NCI-H146 treated with DMSO at 0.1 percent for 48 hours (cell line): ENCODE results near the gene ATG9A.

Source experiments
- DNase-seq: peaks from one replicate; lab custom pipeline; 2025; ENCODE audit not compliant: unreplicated experiment; lab: John Stamatoyannopoulos, UW

ATG9A gene

DNA sequence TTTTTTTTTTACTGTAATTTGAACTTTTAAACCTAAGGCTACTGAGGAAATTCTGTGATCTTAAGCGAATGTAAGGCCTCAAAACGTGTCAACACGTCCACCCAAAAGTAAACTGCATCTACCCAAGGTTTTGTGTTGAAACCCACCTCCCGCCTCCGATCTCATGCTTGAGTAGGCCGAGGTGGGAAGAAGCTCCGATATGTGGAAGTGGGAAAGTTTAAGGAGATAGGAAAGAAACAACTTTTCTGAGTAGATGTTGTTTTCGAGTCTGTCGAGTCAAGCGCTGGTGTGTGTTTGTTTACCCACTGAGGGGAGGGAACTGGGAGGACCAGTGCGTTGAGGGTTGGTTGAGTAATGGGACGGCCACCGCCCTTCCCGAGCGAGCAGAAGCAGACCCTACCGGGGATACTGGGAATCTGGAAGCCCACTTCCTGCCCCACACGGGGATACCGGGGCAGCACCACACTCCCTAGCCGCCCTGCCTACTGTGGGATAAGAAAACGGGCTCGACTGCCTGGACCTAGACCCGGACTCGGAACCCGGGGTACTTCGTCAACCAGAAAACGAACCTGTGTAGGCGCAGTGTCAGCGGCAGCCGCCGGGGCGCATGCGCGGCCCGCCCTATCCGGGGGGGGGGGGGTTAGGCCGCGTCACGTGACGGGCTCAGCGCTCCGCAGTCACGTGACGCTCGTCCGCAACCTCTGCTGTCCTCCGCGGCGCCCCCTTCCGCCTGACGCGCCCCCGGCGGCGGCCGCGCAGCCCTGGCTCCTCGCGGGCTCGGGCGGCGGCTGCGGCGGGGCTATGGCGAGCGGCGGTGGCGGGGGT lies 51.7 kb downstream of the ATG9A start, which contains the start of gene RETREG2:
TSS of gene RETREG2 (plus strand) at position 724 of the 825 bp plus-strand sequence. CDS start at position 802, 78 bp downstream.
- DNase-seq = peak; percentile 64

GRCh38 chr2:219176818-219177551 lies 52.5 kb downstream of the ATG9A start, which contains the start of gene CNPPD1:
TSS of gene CNPPD1 (minus strand) at chr2:219176925. CDS start at chr2:219176828, 97 bp downstream.
- peak; percentile 64 for DNase-seq

DNA sequence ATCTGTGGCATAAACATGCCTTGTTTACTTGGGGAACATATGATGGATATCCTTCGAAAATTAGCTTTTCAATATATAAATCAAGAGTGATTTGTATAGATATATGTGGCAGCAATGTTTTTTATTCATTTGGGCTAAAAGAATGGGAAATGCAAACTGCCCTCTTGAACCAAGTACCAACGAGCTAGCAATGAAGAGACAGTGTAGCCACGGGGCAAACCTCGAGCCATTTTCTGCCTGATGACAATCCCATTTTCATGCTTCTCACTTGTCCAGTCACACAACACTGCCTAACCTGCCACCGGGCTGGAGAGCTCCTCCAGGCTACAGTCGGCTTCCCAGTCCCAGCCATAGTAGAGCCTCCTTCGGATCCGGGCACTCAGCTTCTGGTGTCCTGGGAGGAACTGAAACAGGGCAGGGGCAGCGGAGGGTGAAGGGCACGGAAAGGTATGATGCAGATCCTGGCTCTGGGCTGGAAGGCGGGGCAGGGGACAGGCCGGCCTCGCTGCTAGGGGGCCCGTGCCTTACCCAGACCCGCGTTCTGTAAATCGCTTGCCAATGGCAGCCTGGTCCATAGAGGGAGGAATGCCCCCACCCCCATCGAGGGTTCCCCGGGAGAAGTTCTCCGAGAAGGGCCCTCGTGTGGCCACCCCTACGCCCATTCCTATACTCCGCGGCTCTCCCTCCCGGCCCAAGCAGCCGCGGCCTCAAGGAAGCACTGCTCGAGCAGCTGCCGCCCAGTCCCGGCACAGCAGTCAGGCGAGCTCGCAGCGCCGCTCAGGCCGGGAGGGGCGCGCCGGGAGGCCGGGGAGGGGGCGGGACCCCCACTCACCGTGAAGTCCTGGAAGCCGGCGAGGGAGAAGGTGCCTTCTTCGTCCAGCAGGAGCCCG lies 53.3 kb downstream of the ATG9A start:
- DNase-seq = no peak

- no peak for DNase-seq
Observed at GRCh38 chr2:219175486-219175885, 54.0 kb downstream of the ATG9A start.

GRCh38 chr2:219174801-219175200 lies 54.6 kb downstream of the ATG9A start:
- no peak for DNase-seq

DNA sequence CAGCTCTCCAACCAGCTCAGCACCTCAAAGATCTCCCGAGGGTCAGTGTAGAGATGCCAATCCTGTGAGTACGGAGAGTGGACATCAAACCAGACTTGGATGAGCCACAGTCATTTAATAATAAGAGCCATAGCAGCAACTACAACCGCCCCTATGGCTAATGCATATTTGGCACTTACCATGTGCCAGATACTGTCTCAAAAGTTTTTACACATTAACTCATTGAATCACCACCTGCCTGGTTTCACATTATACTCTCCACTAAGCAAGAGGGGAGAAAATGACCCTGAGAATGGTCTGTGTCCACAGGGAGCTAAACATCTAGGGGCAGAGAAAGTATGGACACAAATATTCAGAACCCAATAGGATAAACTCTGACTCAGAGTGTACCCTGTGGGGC lies 55.3 kb downstream of the ATG9A start:
- DNase-seq = no peak

- no peak for DNase-seq
Observed at GRCh38 chr2:219173176-219173575, 56.3 kb downstream of the ATG9A start.

DNA sequence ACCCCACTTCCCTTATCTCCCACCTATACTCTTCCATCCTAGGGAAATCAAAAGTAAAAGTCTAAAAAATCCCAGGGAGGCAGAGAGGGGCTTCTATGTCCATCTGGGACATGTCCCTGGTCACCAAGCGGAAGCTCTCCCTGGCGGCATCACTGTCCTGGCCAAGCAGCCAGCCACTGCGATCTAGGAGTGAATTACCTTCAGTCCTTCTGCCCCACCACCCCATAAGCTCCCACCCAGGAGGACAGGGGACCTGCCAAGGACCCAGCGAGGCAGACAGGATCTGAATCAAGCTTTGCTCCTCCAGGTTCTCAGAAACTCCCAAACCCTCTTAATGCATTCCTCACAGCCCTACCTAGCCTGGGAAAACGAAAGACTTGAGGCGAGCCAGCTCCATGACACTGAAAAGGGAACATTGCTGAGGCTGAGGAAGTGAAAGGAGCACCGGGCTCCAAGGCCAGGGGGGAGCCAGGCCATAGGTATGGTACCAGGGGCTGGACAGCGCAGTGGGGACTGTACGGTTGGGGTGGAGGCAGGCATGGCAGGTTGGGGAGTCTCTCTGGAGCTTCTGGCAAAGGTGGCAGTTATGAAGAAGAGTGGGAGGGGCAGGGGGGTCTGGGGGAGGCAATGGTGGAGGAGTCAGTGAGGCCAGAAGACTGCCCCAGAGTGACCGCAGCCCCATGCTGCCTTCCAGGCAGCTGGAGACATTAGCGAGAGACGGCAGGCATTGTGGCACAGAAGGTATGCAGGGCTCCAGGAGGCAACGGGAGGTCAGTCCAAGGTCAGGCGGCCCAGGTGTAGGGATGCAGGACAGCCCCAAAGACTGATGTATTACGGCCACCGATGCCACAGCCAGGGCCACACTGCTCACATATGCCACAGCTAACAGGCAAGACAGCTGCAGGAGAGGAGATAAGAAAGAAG lies 56.9 kb downstream of the ATG9A start:
- no peak for DNase-seq

DNA sequence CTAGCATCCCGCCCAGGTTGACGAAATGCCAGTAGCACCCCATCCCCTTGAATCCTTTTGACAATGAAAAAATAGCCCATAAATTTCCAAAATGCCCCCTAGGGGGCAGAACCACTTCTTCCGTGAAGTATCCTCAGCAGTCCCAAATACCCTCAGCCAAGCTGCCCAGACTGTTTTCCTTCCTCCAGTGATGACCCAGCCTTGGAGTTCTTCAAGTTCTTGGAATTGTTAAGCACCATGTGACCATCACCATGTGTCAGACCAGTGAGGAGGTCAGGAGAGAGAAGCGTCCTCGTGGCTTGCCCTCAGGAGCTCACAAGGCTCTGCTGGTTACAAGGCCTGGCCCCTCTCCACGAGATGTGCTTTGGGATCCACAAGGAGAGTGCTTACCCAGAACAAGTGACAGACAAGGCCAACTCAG lies 58.2 kb downstream of the ATG9A start:
- no peak for DNase-seq

- no peak for DNase-seq
Observed at GRCh38 chr2:219169930-219170654, 59.3 kb downstream of the ATG9A start, which contains the start of gene SLC23A3. TSS of gene SLC23A3 (minus strand) at chr2:219170029. CDS start at chr2:219169984, 45 bp downstream.
